Endodermal cell (in vitro differentiated cells): ENCODE results near the gene RCAN2. TPM values are rescaled to one million over a fixed set of nuclear protein-coding genes. Genes with fewer than 3 reads are reported as not detected.

Experiments used
- DNase-seq: peaks from one replicate; pipeline ENCODE4 v3.0.0-alpha.2; 2017
- H3K27ac ChIP-seq: 2 replicates; pipeline ENCODE4 v1.5.1; 2013; ENCODE audit warnings: mild to moderate bottlenecking, low read depth, low read length, moderate library complexity
- H3K27me3 ChIP-seq: 2 replicates; pipeline ENCODE4 v1.6.1; 2013; ENCODE audit warnings: mild to moderate bottlenecking, low read length, moderate library complexity; ENCODE audit not compliant: insufficient read depth, control insufficient read depth, poor library complexity, severe bottlenecking
- H3K36me3 ChIP-seq: 2 replicates; pipeline ENCODE4 v1.7.0; 2013; ENCODE audit warnings: mild to moderate bottlenecking, low read length, moderate library complexity; ENCODE audit not compliant: control insufficient read depth, insufficient read depth
- H3K4me1 ChIP-seq: one replicate; pipeline ENCODE4 v1.7.0; 2013; ENCODE audit warnings: low read length; ENCODE audit not compliant: control insufficient read depth, insufficient read depth
- H3K4me3 ChIP-seq: 2 replicates; pipeline ENCODE4 v1.5.1; 2013; ENCODE audit warnings: mild to moderate bottlenecking, low read length, moderate library complexity
- H3K9ac ChIP-seq: 2 replicates; pipeline ENCODE4 v1.6.1; 2013; ENCODE audit warnings: mild to moderate bottlenecking, low read length, moderate library complexity; ENCODE audit not compliant: poor library complexity, severe bottlenecking; ENCODE audit errors: extremely low read depth
- H3K9me3 ChIP-seq: 2 replicates; pipeline ENCODE4 v1.6.1; 2013; ENCODE audit warnings: mild to moderate bottlenecking, low read length, moderate library complexity; ENCODE audit not compliant: control insufficient read depth
- H3K27ac Mint-ChIP-seq: 2 replicates; pipeline ENCODE4 v1.8.0; 2020; ENCODE audit warnings: mixed read lengths
- H3K27me3 Mint-ChIP-seq: 2 replicates; pipeline ENCODE4 v1.8.0; 2021; ENCODE audit warnings: mild to moderate bottlenecking, mixed read lengths; ENCODE audit not compliant: insufficient read depth
- H3K36me3 Mint-ChIP-seq: 2 replicates; pipeline ENCODE4 v1.8.0; 2020; ENCODE audit warnings: low read depth, mixed read lengths
- H3K4me1 Mint-ChIP-seq: 2 replicates; pipeline ENCODE4 v1.8.0; 2020; ENCODE audit warnings: mixed read lengths
- H3K4me3 Mint-ChIP-seq: 2 replicates; pipeline ENCODE4 v1.8.0; 2020; ENCODE audit warnings: mild to moderate bottlenecking, moderate library complexity, mixed read lengths
- H3K9me3 Mint-ChIP-seq: 2 replicates; pipeline ENCODE4 v1.8.0; 2020; ENCODE audit warnings: mild to moderate bottlenecking, mixed read lengths
- total RNA-seq, 2 donors: library from RNA; stranded (reverse); fragmentation: NEBNext Ultra II Directional in 1 of 2; extraction: Animal tissue kit (Norgen Biotek cat#: 25700) in 1 of 2; gene quantifications; 2 replicates in 1 of 2; 3 replicates in 1 of 2; pipeline ENCODE4 v1.2.1, GENCODE V29; 2021
- TF ChIP-seq, protein P1 (sequence below): fragments of 200-600 bp; sonication (generic); conservative IDR thresholded peaks from 2 replicates; pipeline ENCODE4 v1.5.0; 2021; ENCODE audit warnings: antibody characterized with exemption, mild to moderate bottlenecking

RCAN2 gene
- total RNA-seq, 2 donors from 2014 or later, result 15.7 to 16.7 TPM

DNA sequence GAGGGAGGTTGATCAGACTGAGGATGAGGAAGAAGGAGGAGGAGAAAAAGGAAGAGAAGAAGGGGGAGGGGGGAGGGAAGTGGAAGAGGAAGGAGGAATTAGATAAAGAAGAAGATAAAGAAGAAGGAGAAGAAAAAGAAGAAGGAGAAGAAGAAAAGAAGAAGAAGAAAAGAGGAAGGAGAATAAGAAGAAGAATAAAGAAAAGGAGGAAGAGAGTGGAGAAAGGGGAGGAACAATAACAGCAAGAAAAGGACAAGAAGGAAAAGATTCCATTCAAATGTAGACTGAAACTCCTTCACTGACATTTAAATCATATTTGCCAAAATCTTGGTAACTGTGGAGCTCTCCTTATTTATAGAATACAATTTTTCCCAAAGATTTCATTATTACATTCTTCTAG lies 34.3 kb upstream of the RCAN2 start:
- Histone ChIP-seq H3K4me1 (peaks cover 6% of the 10 kb centered on the region), H3K36me3 (no peaks in the 10 kb centered on the region), H3K27me3 (no peaks in the 10 kb centered on the region), H3K4me3 (no peak overlapping the region), H3K9ac (no peak overlapping the region), H3K27ac (no peak overlapping the region), H3K9me3 (peaks cover 4% of the 10 kb centered on the region)
- TF ChIP-seq, protein P1, sequence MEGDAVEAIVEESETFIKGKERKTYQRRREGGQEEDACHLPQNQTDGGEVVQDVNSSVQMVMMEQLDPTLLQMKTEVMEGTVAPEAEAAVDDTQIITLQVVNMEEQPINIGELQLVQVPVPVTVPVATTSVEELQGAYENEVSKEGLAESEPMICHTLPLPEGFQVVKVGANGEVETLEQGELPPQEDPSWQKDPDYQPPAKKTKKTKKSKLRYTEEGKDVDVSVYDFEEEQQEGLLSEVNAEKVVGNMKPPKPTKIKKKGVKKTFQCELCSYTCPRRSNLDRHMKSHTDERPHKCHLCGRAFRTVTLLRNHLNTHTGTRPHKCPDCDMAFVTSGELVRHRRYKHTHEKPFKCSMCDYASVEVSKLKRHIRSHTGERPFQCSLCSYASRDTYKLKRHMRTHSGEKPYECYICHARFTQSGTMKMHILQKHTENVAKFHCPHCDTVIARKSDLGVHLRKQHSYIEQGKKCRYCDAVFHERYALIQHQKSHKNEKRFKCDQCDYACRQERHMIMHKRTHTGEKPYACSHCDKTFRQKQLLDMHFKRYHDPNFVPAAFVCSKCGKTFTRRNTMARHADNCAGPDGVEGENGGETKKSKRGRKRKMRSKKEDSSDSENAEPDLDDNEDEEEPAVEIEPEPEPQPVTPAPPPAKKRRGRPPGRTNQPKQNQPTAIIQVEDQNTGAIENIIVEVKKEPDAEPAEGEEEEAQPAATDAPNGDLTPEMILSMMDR, result no peak
- H3K36me3 Mint-ChIP-seq, result no peaks in the 10 kb centered on the region
- no peak for DNase-seq
- H3K27ac Mint-ChIP-seq, result no peak overlapping the region
- no peak overlapping the region for H3K4me3 Mint-ChIP-seq
- no peaks in the 10 kb centered on the region for H3K27me3 Mint-ChIP-seq
- no peaks in the 10 kb centered on the region for H3K9me3 Mint-ChIP-seq
- peaks cover 26% of the 10 kb centered on the region for H3K4me1 Mint-ChIP-seq

DNA sequence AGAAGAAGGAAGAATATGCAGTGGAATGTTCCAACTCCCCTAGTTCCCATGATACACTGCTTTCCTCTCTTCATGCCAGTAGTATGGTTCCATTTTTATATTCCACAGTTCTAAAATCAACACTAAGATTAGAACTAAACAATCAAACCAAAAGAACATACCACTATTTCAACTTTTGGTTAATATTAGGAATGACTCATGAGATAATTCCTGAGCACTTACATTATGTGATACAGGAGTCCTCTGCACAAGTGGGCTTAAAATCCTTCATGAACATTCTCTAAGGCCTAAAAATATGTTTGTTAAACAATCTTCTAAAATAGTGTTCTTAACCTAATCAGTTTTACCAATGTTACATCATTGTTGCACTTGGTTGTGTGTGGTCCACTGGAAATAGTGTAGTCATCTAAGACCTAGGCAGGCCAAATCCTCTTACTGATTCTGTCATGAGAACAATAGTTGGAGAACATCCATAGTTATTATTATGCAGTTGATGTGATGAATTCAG lies 30.3 kb upstream of the RCAN2 start:
- Mint-ChIP-seq H3K36me3 (no peaks in the 10 kb centered on the region), H3K27ac (no peak overlapping the region), H3K4me3 (no peak overlapping the region), H3K4me1 (peaks cover 5% of the 10 kb centered on the region), H3K27me3 (no peaks in the 10 kb centered on the region), H3K9me3 (no peaks in the 10 kb centered on the region)
- Histone ChIP-seq H3K4me1 (peaks cover 2% of the 10 kb centered on the region), H3K27me3 (no peaks in the 10 kb centered on the region), H3K9ac (no peak overlapping the region), H3K4me3 (no peak overlapping the region), H3K9me3 (peaks cover 4% of the 10 kb centered on the region), H3K36me3 (no peaks in the 10 kb centered on the region), H3K27ac (no peak overlapping the region)
- DNase-seq, result no peak
- TF ChIP-seq, protein P1, result no peak

DNA sequence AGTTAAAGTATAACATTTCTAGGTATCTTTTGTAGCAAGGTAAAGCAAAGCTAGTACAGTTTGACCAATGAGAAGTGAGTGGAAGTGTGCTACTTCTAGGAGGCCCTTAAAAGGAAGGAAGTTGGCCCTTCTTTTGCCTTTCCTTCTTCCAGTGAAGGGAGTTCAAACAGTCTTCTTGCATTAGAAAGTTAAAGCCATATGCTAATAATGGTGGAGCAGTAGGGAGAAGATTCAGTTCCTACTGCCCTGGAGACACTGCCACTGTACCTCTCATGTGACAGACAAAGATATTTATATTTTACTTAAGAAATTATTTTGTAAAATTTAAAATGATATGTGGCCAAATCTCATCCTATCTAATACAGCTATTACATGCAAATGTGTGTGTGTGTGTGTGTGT lies 26.0 kb upstream of the RCAN2 start:
- H3K4me1 Mint-ChIP-seq, result no peaks in the 10 kb centered on the region
- no peaks in the 10 kb centered on the region for H3K4me1 ChIP-seq
- H3K27ac Mint-ChIP-seq, result no peak overlapping the region
- H3K4me3 Mint-ChIP-seq, result no peak overlapping the region
- H3K27me3 Mint-ChIP-seq, result no peaks in the 10 kb centered on the region
- no peaks in the 10 kb centered on the region for H3K36me3 ChIP-seq
- DNase-seq, result no peak
- no peaks in the 10 kb centered on the region for H3K36me3 Mint-ChIP-seq
- no peaks in the 10 kb centered on the region for H3K27me3 ChIP-seq
- H3K9ac ChIP-seq, result no peak overlapping the region
- H3K4me3 ChIP-seq, result no peak overlapping the region
- TF ChIP-seq, protein P1, result no peak
- no peaks in the 10 kb centered on the region for H3K9me3 ChIP-seq
- no peaks in the 10 kb centered on the region for H3K9me3 Mint-ChIP-seq
- H3K27ac ChIP-seq, result no peak overlapping the region
